ENCODE data around the gene TRIM17. TPM values are rescaled to one million over a fixed set of nuclear protein-coding genes. Genes with fewer than 3 reads are reported as not detected.

Gene TRIM17
- polyA plus RNA-seq, 4 donors: 7.0 to 8.5 (median 8.1) TPM

- DNase-seq (ENCODE audit: low read depth in 4 of 4, low spot score in 3 of 4): no peak
Measured at GRCh38 chr1:228361314-228362140, 55.1 kb downstream of the TRIM17 start.

GRCh38 chr1:228360533-228361313 is 55.9 kb downstream of the TRIM17 start:
- DNase-seq (ENCODE audit: low read depth in 4 of 4, low spot score in 3 of 4): no peak

- DNase-seq (ENCODE audit: low read depth in 4 of 4, low spot score in 3 of 4): no peak
Measured at GRCh38 chr1:228359613-228360532, 56.8 kb downstream of the TRIM17 start.

- no peak for DNase-seq (ENCODE audit: low read depth in 4 of 4, low spot score in 3 of 4)
Measured at GRCh38 chr1:228358764-228359612, 57.7 kb downstream of the TRIM17 start.

- no peak for DNase-seq (ENCODE audit: low read depth in 4 of 4, low spot score in 3 of 4)
Measured at GRCh38 chr1:228358039-228358763, 58.5 kb downstream of the TRIM17 start.

Other genes starting within 250 kb of the TRIM17 start
- gene OBSCN, start 208.8 kb downstream of the TRIM17 start, polyA plus RNA-seq (ENCODE audit: insufficient read length in 4 of 4): 10 to 100 TPM; 24.6 to 31.8 (median 28.1) TPM
- gene TRIM11, start 10.0 kb downstream of the TRIM17 start, polyA plus RNA-seq (ENCODE audit: insufficient read length in 4 of 4): 10 to 100 TPM; 13.2 to 18.0 (median 15.1) TPM
- 100 to 1,000 TPM in 1 of 4 donors, 10 to 100 TPM in 3; 77.5 to 102 (median 89.7) TPM for gene RNF187, start 70.5 kb upstream of the TRIM17 start, polyA plus RNA-seq (ENCODE audit: insufficient read length in 4 of 4)

Data from right renal pelvis (tissue), 4 donors.